Ovary (tissue), 3 donors: ENCODE measurements around the gene RNF10.

Experiments used
- POLR2A ChIP-seq: fragments of 450-650 bp; IDR thresholded peaks from one replicate; pipeline ENCODE4 v1.6.1; 2017; ENCODE audit warnings: antibody characterized with exemption, mild to moderate bottlenecking, moderate library complexity
- TF ChIP-seq, protein P1 (sequence below), 3 donors: fragments of 450-650 bp in 2 of 3; fragments of 200-600 bp in 1 of 3; IDR thresholded peaks; one replicate each; pipeline versions ENCODE4 v1.5.1 to v1.8.0; 2016 to 2022; ENCODE audit warnings: antibody characterized with exemption in 3 of 3, mild to moderate bottlenecking in 1 of 3
- donor health status: DM: no; HTN: no; CAD: no.

DNA sequence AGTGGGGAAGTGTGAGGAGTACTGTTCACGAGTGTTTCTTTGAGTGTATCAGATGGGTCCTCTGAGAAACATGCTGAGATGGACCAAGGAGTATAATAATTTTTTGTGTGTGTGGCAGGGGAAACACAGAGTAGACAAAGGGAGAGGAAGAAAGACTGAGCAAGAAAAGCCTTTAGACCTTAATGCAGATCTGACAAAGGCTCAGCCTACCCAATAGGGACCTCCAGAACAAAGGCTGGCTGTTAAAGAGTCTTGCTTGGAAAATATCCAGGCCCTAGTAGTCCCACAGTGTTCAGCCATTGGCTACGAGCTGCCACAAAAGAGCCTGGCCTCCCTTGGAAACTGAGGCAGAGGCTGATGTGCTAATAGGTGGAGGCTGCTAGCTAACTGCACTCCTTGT is 18.7 kb upstream of the RNF10 start:
- TF ChIP-seq POLR2A: no peak
- TF ChIP-seq, protein P1, sequence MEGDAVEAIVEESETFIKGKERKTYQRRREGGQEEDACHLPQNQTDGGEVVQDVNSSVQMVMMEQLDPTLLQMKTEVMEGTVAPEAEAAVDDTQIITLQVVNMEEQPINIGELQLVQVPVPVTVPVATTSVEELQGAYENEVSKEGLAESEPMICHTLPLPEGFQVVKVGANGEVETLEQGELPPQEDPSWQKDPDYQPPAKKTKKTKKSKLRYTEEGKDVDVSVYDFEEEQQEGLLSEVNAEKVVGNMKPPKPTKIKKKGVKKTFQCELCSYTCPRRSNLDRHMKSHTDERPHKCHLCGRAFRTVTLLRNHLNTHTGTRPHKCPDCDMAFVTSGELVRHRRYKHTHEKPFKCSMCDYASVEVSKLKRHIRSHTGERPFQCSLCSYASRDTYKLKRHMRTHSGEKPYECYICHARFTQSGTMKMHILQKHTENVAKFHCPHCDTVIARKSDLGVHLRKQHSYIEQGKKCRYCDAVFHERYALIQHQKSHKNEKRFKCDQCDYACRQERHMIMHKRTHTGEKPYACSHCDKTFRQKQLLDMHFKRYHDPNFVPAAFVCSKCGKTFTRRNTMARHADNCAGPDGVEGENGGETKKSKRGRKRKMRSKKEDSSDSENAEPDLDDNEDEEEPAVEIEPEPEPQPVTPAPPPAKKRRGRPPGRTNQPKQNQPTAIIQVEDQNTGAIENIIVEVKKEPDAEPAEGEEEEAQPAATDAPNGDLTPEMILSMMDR (IDR thresholded peaks at IDR 0.05): no peak
